WTC11 (cell line): ENCODE results near the gene CRY2. TPM values are rescaled to one million over a fixed set of nuclear protein-coding genes. Genes with fewer than 3 reads are reported as not detected.

Source experiments
- ATAC-seq: fragments of 200-7000 bp; cut with Tn5 transposase; 2 replicates; pipeline ENCODE4 v1.10.0; 2021; ENCODE audit warnings: mild to moderate bottlenecking, moderate library complexity
- CTCF ChIA-PET: fragments of 300-600 bp; sonication (Branson Sonifier 250); formaldehyde crosslinking; loops from one replicate; lab custom pipeline; 2021; ENCODE audit warnings: antibody characterized with exemption; lab: Charles Lee
- POLR2A ChIA-PET: fragments of 350-600 bp; sonication (Branson Sonifier 250); formaldehyde crosslinking; loops from one replicate; lab custom pipeline; 2021; ENCODE audit warnings: antibody characterized with exemption; lab: Charles Lee
- DNase-seq: peaks from one replicate; pipeline ENCODE4 v3.0.0; 2021; ENCODE audit warnings: low spot score
- H3K27ac Mint-ChIP-seq: 2 replicates; pipeline ENCODE4 v1.8.0; 2021; ENCODE audit warnings: mixed read lengths
- H3K27me3 Mint-ChIP-seq: 2 replicates; pipeline ENCODE4 v1.8.0; 2021; ENCODE audit warnings: low read depth, mild to moderate bottlenecking, moderate library complexity, mixed read lengths
- H3K36me3 Mint-ChIP-seq: 2 replicates; pipeline ENCODE4 v1.8.0; 2021; ENCODE audit warnings: mixed read lengths
- H3K4me1 Mint-ChIP-seq: 2 replicates; pipeline ENCODE4 v1.8.0; 2022; ENCODE audit warnings: mixed read lengths
- H3K4me3 Mint-ChIP-seq: 2 replicates; pipeline ENCODE4 v1.8.0; 2021; ENCODE audit warnings: mild to moderate bottlenecking, moderate library complexity, mixed read lengths
- H3K9me3 Mint-ChIP-seq: 2 replicates; pipeline ENCODE4 v1.8.0; 2021; ENCODE audit warnings: mixed read lengths
- ARID4B ChIP-seq: sonication (generic); formaldehyde crosslinking; IDR thresholded peaks from 2 replicates; pipeline ENCODE4 v1.8.0; 2023; ENCODE audit warnings: missing genetic modification reagents, mild to moderate bottlenecking, borderline replicate concordance
- ESRRA ChIP-seq: sonication (generic); formaldehyde crosslinking; IDR thresholded peaks from 2 replicates; pipeline ENCODE4 v1.8.1; 2022; ENCODE audit warnings: mild to moderate bottlenecking, missing genetic modification reagents, borderline replicate concordance
- HMGA2 ChIP-seq: fragments of 250-450 bp; sonication (Bioruptor Pico); IDR thresholded peaks from 2 replicates; pipeline ENCODE4 v1.4.0; 2021; ENCODE audit warnings: mild to moderate bottlenecking, moderate library complexity
- JAZF1 ChIP-seq: fragments of 250-450 bp; sonication (Bioruptor Pico); IDR thresholded peaks from 2 replicates; pipeline ENCODE4 v1.9.0; 2021; ENCODE audit warnings: moderate library complexity, mild to moderate bottlenecking, inconsistent platforms
- MYBL2 ChIP-seq: sonication (generic); formaldehyde crosslinking; IDR thresholded peaks from 2 replicates; pipeline ENCODE4 v1.8.1; 2023; ENCODE audit warnings: mild to moderate bottlenecking, moderate library complexity, missing genetic modification reagents
- NFATC4 ChIP-seq: fragments of 250-450 bp; sonication (Bioruptor Pico); IDR thresholded peaks from 2 replicates; pipeline ENCODE4 v1.9.0; 2021; ENCODE audit warnings: mild to moderate bottlenecking
- NFE2L1 ChIP-seq: sonication (generic); formaldehyde crosslinking; IDR thresholded peaks from 2 replicates; pipeline ENCODE4 v1.8.1; 2023; ENCODE audit warnings: missing genetic modification reagents
- NFYB ChIP-seq: sonication (generic); formaldehyde crosslinking; conservative IDR thresholded peaks from 2 replicates; pipeline ENCODE4 v1.8.0; 2022; ENCODE audit warnings: low read depth, missing genetic modification reagents
- SOX15 ChIP-seq: fragments of 250-450 bp; sonication (Bioruptor Pico); IDR thresholded peaks from 2 replicates; pipeline ENCODE4 v1.9.0; 2021; ENCODE audit warnings: mild to moderate bottlenecking
- USF1 ChIP-seq: sonication (generic); formaldehyde crosslinking; IDR thresholded peaks from 2 replicates; pipeline ENCODE4 v1.8.0; 2022; ENCODE audit warnings: mild to moderate bottlenecking, missing genetic modification reagents
- ZBTB21 ChIP-seq: sonication (generic); formaldehyde crosslinking; IDR thresholded peaks from 2 replicates; pipeline ENCODE4 v1.8.1; 2023; ENCODE audit warnings: mild to moderate bottlenecking, missing genetic modification reagents, borderline replicate concordance
- ZBTB43 ChIP-seq: sonication (generic); formaldehyde crosslinking; IDR thresholded peaks from 2 replicates; pipeline ENCODE4 v1.8.1; 2023; ENCODE audit warnings: mild to moderate bottlenecking, missing genetic modification reagents
- total RNA-seq: library from RNA; stranded (reverse); gene quantifications from 3 replicates; pipeline ENCODE4 v1.2.3, GENCODE V29; 2021
- TF ChIP-seq, protein P1 (sequence below): sonication (generic); formaldehyde crosslinking; IDR thresholded peaks from 2 replicates; pipeline ENCODE4 v1.8.1; 2022; ENCODE audit warnings: low read depth, mild to moderate bottlenecking, moderate library complexity, missing genetic modification reagents, borderline replicate concordance
- TF ChIP-seq, protein P2 (sequence below): fragments of 250-450 bp; sonication (Bioruptor Pico); IDR thresholded peaks from 2 replicates; pipeline ENCODE4 v1.9.0; 2021; ENCODE audit warnings: moderate library complexity, mild to moderate bottlenecking, inconsistent platforms, borderline replicate concordance
- TF ChIP-seq, protein P3 (sequence below): fragments of 250-450 bp; sonication (Bioruptor Pico); IDR thresholded peaks from 2 replicates; pipeline ENCODE4 v1.9.0; 2021; ENCODE audit warnings: mild to moderate bottlenecking
- TF ChIP-seq, protein P4 (sequence below): fragments of 250-450 bp; sonication (Bioruptor Pico); IDR thresholded peaks from 2 replicates; pipeline ENCODE4 v1.9.0; 2021; ENCODE audit warnings: mild to moderate bottlenecking

CRY2 gene
- total RNA-seq, 1 experiment from 2014 or later, result 18.3 TPM

DNA sequence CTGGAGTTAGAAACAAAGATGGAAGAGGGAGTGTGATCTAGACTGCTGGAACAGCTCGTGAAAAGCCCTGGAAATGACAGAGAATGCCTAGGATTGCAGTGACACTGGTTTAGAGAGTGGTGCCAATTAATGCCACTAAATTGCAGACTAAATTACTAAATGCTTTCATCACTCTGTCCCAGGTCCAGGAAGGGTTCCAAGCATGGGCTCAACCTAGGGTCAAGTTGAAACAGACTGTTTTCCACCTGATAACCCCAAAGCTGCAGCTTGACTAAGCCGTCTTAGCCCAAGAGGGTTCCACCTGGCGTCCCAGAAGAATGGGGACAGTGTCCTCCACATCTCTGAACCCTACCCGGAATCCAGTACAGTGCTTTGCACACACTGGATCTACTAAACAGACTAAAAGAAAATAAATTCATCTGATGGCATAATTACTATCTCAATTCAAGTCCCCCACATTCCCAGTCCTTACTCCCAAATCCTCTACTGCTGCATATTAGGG is 1.1 kb upstream of the CRY2 start:
- TF ChIP-seq ZBTB21 (CRISPR knock-in tag), result no peak
- no peak for TF ChIP-seq ZBTB43 (CRISPR knock-in tag)
- TF ChIP-seq USF1 (CRISPR knock-in tag), result no peak
- TF ChIP-seq NFATC4 (CRISPR knock-in tag), result no peak
- TF ChIP-seq ESRRA (CRISPR knock-in tag), result no peak
- TF ChIP-seq JAZF1, result no peak
- TF ChIP-seq SOX15 (CRISPR knock-in tag), result no peak
- no peak for TF ChIP-seq HMGA2
- TF ChIP-seq NFYB (CRISPR knock-in tag), result no peak
- TF ChIP-seq ARID4B (CRISPR knock-in tag), result no peak
- TF ChIP-seq, protein P1, sequence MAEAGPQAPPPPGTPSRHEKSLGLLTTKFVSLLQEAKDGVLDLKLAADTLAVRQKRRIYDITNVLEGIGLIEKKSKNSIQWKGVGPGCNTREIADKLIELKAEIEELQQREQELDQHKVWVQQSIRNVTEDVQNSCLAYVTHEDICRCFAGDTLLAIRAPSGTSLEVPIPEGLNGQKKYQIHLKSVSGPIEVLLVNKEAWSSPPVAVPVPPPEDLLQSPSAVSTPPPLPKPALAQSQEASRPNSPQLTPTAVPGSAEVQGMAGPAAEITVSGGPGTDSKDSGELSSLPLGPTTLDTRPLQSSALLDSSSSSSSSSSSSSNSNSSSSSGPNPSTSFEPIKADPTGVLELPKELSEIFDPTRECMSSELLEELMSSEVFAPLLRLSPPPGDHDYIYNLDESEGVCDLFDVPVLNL (CRISPR knock-in tag), result no peak
- TF ChIP-seq, protein P2, sequence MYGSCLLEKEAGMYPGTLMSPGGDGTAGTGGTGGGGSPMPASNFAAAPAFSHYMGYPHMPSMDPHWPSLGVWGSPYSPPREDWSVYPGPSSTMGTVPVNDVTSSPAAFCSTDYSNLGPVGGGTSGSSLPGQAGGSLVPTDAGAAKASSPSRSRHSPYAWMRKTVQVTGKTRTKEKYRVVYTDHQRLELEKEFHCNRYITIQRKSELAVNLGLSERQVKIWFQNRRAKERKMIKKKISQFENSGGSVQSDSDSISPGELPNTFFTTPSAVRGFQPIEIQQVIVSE, result no peak
- TF ChIP-seq, protein P3, sequence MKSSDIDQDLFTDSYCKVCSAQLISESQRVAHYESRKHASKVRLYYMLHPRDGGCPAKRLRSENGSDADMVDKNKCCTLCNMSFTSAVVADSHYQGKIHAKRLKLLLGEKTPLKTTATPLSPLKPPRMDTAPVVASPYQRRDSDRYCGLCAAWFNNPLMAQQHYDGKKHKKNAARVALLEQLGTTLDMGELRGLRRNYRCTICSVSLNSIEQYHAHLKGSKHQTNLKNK, result no peak
- TF ChIP-seq, protein P4, sequence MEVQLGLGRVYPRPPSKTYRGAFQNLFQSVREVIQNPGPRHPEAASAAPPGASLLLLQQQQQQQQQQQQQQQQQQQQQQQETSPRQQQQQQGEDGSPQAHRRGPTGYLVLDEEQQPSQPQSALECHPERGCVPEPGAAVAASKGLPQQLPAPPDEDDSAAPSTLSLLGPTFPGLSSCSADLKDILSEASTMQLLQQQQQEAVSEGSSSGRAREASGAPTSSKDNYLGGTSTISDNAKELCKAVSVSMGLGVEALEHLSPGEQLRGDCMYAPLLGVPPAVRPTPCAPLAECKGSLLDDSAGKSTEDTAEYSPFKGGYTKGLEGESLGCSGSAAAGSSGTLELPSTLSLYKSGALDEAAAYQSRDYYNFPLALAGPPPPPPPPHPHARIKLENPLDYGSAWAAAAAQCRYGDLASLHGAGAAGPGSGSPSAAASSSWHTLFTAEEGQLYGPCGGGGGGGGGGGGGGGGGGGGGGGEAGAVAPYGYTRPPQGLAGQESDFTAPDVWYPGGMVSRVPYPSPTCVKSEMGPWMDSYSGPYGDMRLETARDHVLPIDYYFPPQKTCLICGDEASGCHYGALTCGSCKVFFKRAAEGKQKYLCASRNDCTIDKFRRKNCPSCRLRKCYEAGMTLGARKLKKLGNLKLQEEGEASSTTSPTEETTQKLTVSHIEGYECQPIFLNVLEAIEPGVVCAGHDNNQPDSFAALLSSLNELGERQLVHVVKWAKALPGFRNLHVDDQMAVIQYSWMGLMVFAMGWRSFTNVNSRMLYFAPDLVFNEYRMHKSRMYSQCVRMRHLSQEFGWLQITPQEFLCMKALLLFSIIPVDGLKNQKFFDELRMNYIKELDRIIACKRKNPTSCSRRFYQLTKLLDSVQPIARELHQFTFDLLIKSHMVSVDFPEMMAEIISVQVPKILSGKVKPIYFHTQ (CRISPR knock-in tag), result no peak
- no peak for TF ChIP-seq MYBL2 (CRISPR knock-in tag)
- TF ChIP-seq NFE2L1 (CRISPR knock-in tag), result no peak
- no peak overlapping the region for H3K27ac Mint-ChIP-seq
- no peak for DNase-seq
- H3K9me3 Mint-ChIP-seq, result peaks cover 8% of the 10 kb centered on the region; the same call in 1 of the 2 replicates
- no peak overlapping the region for H3K4me3 Mint-ChIP-seq
- ChIA-PET CTCF (interaction anchor here (1.0 to 1.5 kb wide), 3 partner anchors 30 to 75 kb away, joined by 4 to 6 read pairs (median 4); partner anchors contain the start of gene PEX16), POLR2A (interaction anchor here (1.1 to 1.5 kb wide), 2 partner anchors 13 to 76 kb away, joined by 5 to 9 read pairs; partner anchors contain the start of gene LARGE2)
- H3K36me3 Mint-ChIP-seq, result no peaks in the 10 kb centered on the region
- no peak for ATAC-seq
- peaks cover 11% of the 10 kb centered on the region for H3K4me1 Mint-ChIP-seq
- H3K27me3 Mint-ChIP-seq, result peaks cover 34% of the 10 kb centered on the region
